Measurements from ENCODE around the gene PJVK.
"Not testable (repeated sequence)": the region's sequence is repeated elsewhere in the genome, so short reads cannot be mapped to it uniquely, and the experiment has no call there.

PJVK gene

DNA sequence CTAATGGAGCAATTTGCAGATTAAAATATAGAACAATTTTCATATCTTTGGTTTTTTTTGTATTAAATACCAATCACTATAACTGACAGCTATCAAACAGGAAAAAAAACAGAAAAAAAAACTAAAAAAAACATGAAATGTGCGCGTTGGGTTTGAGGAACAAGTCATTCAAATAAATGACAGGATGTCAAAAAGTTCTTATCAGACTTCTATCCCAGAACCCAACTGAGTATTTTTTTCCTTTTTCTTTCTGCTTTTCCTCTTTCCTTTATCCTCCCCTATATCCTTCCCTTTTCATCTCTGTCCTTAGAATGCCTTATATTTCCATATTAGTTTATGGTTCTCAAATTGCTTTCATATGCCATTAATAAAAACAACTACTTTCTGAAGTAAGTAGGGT, 14.5 kb upstream of the PJVK start:
- peak; percentile 3 for FAIRE-seq

DNA sequence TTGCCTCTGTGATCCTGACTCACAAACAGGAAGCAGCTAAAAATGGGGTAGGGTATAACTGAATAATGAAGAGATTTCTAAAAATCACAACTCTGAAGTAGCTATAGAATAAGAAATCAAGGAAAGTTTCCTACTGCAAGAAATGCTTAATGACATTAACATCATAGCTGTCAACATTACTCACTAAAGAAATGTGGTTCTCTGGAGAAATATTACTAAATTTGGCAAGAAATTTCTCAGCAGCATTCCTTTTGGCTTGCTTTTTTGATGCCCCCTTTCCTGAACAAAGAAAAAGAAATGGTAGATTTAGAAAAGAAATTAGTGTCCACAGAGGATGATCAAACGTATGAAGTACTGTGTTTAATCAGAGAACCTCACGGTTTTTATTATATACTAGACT, 9.8 kb upstream of the PJVK start:
- FAIRE-seq, result no peak

DNA sequence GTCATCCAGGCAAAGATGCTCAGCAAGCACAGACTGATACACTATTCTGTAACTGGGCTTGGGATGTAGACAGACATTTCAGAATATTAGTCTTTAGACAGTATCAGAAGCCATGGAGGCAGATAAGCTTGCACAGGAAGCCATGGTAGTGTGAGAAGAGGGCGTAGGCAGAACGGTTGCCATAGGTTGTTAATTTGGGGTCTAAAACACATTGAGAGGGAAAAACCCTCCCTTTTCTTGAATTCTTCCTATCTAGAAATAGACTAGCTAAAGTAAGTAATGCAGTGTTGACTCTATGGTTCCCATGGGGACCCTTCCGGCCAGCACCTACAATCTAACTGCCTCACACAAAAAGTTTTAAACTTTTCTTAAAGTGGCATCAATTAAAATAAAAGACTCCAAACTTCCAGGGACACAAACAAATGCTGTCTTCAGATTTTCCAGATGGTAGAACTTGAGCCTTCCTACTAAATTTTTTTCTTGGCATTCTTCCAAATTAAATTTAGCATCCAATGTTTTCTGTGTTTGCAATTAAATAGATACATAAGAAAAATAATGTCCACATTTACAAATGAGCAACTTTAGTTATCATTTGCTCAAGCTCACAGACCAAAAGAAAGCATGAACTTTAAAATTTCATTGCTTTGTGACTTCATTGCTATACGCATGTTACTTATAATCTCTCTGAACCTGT, 2.1 kb upstream of the PJVK start:
- FAIRE-seq, result no peak

DNA sequence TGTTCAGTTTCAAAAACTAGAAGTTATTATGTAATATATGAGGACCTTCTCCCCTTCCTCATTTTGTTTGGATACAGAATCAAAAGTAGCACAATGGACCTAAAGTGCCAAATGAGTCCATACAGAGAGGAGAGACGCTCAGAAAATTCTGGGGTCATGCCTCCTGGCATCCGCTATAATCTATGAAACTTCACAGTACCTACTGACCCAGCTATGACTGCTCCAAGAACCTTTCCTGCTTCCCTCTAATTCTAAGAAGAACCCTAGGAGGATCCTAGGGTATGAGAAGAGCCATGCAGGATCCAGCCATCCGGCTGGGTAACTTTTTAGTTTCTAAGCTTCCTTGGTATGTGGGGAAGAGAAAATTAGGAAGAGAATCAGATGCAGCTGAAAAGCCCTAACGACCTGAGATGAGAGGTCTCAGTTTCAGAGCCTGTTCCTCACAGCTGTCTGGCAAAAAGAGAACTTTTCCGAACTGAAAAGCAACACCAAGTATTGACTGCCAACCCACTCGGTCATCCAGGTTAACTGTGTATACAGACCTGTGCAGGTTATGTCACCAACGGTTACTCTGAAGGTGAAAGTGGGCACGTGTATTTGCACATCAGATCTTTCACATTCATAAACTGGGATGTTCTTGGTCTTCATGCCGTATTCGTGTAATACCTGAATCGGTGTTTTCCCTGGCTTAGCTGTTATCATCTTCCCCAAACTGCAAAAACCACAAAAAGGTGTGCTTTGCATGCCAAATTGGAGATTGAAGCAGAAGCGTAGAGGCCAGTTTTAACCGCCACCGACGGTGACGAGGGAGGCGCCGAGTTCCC, 1.3 kb upstream of the PJVK start:
- no peak for FAIRE-seq

DNA sequence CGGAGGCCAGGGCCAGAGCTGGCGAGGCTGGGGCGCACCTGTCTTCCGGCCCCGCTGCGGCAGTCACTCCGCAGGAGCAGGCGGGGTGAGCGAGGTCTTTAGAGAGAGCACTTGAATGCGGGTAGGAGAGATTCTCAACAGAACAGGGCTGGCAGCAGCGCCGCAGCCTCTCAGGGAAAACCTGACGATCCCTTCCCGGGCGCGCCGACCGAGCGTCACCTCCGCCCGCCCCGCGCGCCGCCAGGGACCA, 729 bp upstream of the PJVK start:
- FAIRE-seq, result no peak

DNA sequence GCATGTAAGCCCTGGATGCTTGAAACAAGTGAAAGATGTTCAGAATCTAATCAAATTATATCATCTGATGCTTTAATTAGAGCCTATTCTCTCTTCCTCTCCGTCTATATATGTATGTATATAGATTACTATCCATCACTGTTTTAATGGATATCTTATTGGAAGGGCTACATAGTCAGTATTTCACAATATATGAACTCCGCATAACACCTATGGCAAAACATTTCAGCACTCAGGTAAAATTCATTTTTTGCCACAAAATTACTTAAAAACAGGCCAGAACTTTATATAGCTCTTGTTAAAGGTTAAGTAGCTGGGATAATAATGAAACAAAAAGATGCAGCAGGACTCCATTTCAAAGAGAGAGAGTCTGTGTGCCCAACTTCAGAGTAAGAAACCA, 1.2 kb downstream of the PJVK start:
- no peak for FAIRE-seq

DNA sequence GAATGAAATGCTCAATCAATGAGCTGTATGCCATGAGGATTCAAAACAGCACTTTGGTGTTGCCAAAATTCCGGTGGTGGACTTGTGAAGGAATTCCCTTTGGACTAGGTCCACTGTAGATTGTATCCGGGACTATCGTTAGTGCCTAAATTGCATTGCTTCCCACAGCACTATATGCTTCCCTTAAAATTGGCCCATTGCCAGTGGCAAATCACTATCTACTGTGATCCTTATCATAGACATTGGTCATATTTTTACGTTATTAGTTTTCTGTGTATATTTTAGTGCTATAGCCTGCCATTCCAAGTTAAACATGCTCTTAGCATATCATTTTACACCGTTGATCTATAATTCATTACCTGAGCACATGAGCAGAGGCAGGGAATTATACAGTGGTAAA, 1.7 kb downstream of the PJVK start:
- FAIRE-seq, result no peak

DNA sequence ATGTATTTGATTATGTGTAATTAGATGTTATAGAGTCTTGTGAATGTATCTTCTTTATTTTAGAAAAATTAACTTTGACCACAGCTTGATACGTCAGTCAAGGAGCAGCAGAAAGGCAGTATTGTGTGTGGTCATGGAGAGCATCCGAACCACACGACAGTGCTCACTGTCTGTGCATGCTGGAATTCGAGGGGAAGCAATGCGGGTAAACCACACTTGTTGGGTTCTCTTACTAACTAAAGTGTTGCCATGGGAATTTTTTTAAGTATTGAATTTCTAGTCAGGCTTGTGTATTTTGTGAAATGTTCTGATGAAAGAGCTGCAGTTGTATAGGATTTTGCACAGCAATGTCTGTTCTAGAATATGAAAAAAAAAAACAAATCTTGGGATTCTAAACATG, 4.8 kb downstream of the PJVK start:
- no peak for FAIRE-seq

DNA sequence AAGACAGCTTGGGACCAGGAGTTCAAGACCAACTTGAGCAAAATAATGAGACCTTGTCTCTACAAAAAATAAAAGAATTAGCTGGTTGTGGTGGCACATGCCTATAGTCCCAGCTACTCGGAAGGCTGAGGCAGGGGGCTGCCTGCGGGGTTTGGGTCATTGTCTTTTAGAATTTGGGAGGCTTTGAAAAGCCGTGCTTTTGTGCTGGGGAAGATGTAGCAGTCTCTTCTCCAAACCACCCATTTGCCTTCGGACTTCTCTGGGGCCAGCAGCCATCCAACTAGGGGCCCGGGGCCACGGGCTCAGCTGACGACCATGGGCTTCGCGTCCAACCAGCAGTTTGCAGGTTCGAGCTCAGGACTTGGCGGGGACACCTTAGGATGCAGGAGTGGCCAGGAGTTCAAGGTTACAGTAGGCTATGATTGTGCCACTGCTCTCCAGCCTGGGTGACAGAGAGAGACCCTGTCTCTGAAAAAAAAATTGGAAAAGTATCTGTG, 6.3 kb downstream of the PJVK start:
- FAIRE-seq, result no peak

DNA sequence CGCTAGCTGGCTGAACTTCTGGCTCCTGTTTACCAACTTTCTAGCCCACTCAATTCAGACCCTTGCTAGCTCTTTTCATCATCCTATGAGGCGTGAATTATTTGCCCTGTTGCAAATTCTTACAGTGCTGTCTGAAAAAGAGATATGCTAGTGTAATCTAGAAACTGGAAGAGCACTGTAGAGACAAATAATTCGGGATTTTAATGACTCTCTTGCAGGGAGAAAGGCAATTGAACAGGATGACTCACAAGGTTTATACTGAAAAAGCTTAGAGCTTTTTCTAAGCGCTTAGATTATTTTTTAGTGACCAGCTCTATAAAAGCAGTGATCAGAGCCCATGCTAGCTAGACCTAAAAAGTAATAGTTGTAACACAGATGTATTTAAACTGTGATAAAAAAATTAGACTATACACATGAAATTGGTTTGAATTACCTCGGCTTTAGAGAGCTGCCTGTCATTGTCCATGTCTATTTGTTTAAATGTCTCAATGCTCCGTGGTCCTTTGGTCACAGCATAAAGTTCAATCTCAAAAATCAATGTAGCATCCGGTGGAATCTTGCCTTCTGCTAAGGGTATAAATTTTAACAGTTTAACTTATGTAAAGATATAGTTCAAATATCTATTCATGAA, 18.2 kb downstream of the PJVK start:
- FAIRE-seq, result no peak

DNA sequence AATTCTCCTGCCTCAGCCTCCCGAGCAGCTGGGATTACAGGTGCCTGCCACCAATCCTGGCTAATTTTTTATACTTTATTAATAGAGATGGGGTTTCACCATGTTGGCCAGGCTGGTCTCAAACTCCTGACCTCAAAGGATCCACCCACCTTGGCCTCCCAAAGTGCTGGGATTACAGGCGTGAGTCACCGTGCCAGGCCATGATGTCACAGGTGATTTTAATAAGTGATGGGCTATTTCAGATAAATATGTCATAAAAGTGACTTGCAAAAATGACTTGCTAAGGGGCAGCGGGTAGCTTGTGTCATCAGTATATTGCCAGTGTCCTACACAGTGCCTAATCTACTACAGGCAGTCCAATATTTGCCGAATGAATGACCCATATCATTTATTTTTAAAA, 20.1 kb downstream of the PJVK start:
- FAIRE-seq, result not testable (repeated sequence)

DNA sequence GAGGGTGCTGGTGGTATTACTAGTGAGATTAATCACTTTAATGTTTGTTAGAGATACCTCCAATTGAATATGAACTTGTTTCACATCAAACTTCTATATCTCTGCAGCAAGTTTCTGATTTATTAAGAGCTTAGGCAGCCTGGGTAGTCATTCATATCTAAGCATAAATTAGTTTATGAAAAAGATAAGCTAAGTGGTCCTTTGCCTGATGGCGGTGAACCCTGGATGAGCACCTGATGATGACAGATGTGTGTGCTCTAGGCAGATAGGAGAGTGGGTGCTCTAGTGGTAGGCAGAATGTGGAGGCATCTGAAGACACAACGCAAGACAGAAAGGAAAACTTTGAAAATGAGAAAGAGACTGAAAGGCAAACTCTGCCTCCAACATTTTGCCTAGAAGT, 22.2 kb downstream of the PJVK start:
- FAIRE-seq, result no peak

DNA sequence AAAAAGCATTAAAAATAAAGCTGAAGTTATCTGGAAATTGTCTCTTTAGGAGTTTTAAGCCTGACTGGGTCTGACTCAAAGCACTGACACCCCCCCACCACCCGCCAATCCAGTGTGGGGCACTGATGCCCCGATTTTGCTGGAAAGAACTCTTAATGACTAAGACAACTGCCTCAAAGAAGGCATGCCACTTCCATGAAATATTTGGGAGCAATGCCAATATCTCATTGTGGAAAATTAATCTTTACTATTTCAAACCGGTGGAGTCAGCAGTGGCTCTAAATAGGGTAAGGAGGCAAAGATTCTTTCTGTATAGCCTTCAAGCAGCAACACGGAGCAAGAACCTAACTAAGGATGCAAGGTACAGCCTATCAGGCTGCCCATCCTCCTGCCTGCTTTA, 22.8 kb downstream of the PJVK start:
- FAIRE-seq, result no peak

DNA sequence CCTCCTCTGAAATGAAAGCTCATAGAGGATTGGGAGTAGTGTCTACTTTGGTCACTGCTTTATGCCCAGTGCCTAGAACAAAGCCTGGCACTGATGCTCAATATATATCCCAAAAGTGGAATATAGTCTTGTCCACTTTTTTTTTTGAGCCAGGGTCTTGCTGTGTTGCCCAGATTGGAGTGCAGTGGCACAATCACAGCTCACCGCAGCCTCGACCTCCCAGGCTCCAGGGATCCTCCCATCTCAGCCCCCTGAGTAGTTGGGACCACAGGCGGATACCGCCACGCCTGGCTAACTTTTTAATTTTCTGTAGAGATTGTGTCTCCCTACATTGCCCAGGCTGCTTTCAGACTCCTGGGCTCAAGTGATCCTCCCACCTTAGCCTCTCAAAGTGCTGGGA, 23.4 kb downstream of the PJVK start:
- FAIRE-seq, result no peak

DNA sequence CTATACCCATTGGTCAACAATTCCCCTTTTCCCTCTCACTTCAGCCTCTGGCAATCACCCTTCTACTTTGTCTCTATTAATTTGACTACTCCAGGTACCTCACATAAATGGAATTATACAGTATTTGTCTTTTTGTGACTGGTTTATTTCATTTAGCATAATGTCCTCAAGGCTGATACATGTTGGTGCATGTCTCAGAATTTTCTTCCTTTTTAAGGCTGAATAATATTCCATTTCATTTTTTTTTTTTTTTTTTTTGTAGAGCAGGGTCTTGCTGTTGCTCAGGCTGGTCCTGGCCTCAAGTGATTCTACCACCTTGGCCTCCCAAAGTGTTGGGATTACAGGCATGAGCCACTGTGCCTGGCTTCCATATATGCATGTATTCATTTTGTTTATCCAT, 25.3 kb downstream of the PJVK start:
- FAIRE-seq, result no peak

DNA sequence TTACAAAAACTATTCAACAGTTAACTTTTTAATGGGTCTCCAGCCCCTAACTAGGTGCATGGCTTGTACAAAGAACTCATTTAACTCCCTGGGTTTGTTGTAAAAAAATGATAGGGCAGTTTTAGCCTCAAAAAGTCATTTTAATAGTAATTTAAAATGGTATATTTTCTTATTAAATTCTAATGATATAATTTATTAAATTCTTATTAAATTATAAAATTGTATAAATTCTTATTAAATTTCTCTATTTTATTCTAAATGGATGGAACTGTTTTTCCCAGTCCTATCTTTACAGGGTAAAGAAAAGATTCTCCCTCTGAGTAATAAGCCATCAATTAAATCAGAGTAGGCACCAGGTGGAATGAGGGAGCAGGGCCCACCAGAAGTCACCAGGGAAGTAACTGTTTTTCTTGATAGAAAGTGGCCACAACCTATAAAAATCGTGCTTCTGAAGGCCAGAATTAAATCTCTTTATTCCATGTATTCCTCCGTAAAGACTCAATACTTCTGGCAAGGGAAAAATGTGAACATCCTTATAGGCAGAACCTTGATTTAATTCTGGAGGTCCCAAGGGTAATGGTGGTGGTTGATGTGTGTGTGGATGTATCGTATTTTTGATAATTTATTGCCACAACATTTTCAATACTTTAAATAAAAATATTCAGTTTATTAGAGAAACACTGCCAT, 26.4 kb downstream of the PJVK start:
- FAIRE-seq, result no peak

DNA sequence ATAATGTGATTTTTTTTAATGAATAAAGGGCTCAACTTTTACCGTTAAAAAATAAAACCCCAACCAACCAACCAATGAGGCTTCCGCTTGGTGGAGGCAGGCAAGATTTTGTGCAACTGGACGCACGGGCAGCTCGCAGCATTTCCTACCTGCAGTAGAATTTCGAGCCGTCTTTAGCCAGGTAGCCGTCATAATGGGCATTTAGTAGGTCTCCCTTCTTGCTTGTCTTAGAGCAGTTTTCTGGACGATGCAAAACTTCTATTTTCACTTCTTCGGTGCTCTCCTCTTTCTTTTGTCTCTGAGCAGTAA, 26.9 kb downstream of the PJVK start:
- FAIRE-seq, result no peak

DNA sequence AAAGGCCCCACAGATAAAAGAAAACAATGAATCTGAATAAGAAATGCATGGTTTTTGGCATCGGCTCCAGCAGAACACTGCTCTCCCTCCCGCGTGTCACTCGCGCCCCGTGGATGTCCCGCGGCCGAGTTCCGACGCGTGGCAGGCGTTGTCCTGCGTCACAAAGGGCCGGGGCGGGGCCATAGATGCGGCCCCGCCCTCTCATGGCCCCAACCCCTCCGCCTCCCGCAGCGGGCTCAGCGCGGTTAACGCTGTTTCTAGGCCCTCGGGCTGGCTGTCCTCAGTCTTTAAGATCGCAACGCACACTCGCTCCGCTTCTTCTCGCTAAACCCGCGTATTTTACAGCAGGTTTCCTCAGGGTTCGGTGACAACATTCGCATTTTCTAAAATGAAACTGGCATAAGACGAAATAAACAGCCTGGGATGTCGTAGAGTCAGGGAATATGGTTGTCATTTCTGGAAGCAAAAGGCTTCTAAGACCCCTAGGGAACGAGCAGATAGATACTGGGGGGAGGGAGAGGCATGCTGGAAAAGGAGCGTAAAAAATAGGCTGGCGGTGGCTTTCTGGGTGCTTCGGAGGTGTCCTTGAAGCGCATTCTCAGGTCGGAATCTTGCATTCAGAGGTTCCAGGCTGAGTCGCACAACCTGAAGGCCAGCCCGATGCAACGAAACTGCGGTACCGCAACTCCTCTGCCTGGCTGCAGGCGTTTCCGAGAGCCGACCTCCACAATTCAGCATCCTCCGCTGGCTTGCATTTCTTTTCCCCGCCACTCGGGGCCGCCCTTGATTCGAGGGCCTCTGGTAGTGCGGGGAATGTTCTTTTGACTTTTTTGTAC, 27.5 kb downstream of the PJVK start, which contains the start of gene FKBP7:
FKBP7 (minus strand) TSS at position 162 of the 836 bp plus-strand sequence; CDS start at position 61, 101 bp downstream.
- peak; percentile 36 for FAIRE-seq

DNA sequence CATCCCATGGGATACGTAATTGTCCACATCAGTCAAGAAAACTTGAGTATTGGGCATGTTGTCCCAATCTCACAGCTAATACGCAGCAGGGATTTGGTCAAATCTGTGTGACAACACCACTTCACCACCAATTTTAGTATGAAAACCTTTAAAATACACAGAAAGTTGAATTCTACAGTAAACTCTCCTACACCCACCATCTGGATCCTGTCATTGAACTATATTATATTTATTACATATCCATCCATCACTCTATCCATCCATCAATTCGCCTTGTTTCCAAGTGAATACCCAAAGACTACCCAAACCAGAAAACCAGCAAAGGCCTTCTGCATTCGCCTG, 28.1 kb downstream of the PJVK start:
- FAIRE-seq, result no peak

DNA sequence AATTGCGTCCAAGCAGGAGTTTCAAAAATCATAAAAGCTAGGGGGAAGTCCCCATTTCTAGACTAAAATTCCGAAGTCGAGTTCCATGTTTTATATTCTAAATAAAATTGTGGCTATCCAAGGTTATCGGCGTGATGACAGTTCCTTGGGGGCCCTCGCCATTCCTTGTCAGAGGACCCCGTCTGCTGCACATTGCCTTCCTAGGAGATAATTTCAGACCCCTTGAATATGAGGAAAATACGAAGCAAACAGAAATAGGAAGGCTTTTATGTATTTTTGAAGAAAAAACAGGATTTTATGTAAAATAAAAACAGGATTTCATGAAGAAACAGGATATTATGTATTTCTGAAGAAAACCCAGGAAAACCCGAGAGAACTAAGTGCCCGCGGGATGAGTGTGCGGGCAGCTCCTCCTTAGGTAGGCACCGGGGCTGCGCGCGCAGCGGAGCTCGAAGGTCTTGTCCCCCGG, 28.6 kb downstream of the PJVK start:
- no peak for FAIRE-seq

DNA sequence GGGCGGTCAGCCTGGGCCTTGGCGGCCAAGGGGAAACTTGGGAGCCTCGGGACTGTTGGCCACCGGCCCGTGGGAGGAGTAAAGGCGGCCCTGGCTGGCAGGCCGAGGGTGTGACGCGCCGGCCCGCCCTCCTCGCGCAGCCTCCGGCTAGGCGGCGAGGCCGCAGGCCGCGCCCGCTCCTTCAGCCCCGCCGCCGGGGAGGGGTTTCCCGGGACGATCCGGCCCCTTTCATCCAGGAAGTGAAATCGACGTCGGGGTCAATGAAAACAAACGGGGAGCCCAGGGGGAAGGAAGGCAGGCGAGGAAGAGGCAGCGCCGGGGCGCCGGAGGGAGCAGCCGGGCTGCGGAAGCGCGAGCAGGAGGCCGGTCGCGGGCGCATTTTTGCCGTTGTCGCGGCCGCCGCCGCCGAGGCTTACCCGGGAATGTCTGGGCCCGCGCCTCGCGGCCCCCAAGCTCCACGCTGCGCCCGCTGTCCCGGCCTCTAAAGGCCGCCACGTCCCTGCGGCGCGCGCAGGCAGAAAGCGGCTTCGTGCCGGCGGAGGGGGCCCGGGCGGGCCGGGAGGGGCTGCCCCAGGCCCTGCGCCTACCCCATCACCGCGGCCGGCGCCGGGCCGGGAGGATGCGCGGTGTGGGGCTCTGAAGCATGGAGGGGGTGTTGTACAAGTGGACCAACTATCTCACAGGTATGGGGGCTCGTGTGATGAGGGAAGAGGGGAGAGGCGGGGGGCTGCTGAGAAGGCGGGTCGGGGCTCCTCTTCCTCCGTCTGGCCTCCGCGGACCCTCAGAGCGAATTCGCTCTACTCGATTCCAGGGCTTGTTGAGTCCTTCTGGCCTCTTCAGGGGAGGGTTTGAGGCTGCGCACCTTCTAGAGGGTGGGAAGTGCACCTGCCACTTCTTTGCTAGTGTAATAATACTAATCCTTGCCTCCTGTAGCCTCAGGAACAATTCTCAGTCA, 29.3 kb downstream of the PJVK start, which contains the start of gene PLEKHA3:
PLEKHA3 (plus strand) TSS at position 231 of the 955 bp plus-strand sequence; CDS start at position 644, 413 bp downstream.
- FAIRE-seq, result no peak
